H9 (cell line): ENCODE measurements around the gene MAP3K7CL. TPM values are rescaled to one million over a fixed set of nuclear protein-coding genes. Genes with fewer than 3 reads are reported as not detected.

Source experiments
- DNase-seq: peaks from one replicate; pipeline ENCODE4 v3.0.0-alpha.2; 2017
- H2AFZ ChIP-seq: one replicate; pipeline ENCODE4 v1.6.1; 2013; ENCODE audit warnings: mild to moderate bottlenecking, low read length, control low read depth, moderate library complexity
- H2AK5ac ChIP-seq: 2 replicates; pipeline ENCODE4 v1.6.1; 2013; ENCODE audit warnings: low read length, control low read depth, mixed read lengths; ENCODE audit not compliant: insufficient read length
- H2BK120ac ChIP-seq: one replicate; pipeline ENCODE4 v1.6.1; 2013; ENCODE audit warnings: low read depth, mild to moderate bottlenecking, low read length, control low read depth, inconsistent platforms; ENCODE audit not compliant: poor library complexity, severe bottlenecking
- H2BK12ac ChIP-seq: 2 replicates; pipeline ENCODE4 v1.6.1; 2013; ENCODE audit warnings: low read length, control low read depth, mixed read lengths, low read depth; ENCODE audit not compliant: insufficient read length
- H2BK15ac ChIP-seq: 2 replicates; pipeline ENCODE4 v1.6.1; 2013; ENCODE audit warnings: low read depth, low read length, control low read depth
- H2BK20ac ChIP-seq: one replicate; pipeline ENCODE4 v1.6.1; 2013; ENCODE audit warnings: low read depth, mild to moderate bottlenecking, low read length, control low read depth, inconsistent platforms; ENCODE audit not compliant: poor library complexity, severe bottlenecking
- H2BK5ac ChIP-seq: 2 replicates; pipeline ENCODE4 v1.6.1; 2013; ENCODE audit warnings: low read length, control low read depth, mixed read lengths; ENCODE audit not compliant: insufficient read length
- H3K14ac ChIP-seq: 2 replicates; pipeline ENCODE4 v1.6.1; 2013; ENCODE audit warnings: low read length, control low read depth; ENCODE audit not compliant: insufficient read depth
- H3K18ac ChIP-seq: 2 replicates; pipeline ENCODE4 v1.6.1; 2013; ENCODE audit warnings: low read depth, mild to moderate bottlenecking, mixed read lengths, low read length, control low read depth; ENCODE audit not compliant: insufficient read length
- H3K23ac ChIP-seq: 2 replicates; pipeline ENCODE4 v1.6.1; 2013; ENCODE audit warnings: low read length, control low read depth, mixed read lengths, low read depth; ENCODE audit not compliant: insufficient read length
- H3K23me2 ChIP-seq: 2 replicates; pipeline ENCODE4 v1.6.1; 2013; ENCODE audit warnings: low read depth, mild to moderate bottlenecking, mixed read lengths, low read length, control low read depth; ENCODE audit not compliant: insufficient read length, poor library complexity, severe bottlenecking
- H3K27ac ChIP-seq: 2 replicates; pipeline ENCODE4 v1.5.1; 2013; ENCODE audit warnings: low read length, control low read depth, mixed read lengths, low read depth; ENCODE audit not compliant: insufficient read length
- H3K27me3 ChIP-seq: 2 replicates; pipeline ENCODE4 v1.6.1; 2013; ENCODE audit warnings: low read length, control low read depth, inconsistent platforms; ENCODE audit not compliant: insufficient read depth
- H3K4ac ChIP-seq: 2 replicates; pipeline ENCODE4 v1.6.1; 2013; ENCODE audit warnings: low read depth, mild to moderate bottlenecking, control low read depth, inconsistent platforms, low read length, moderate library complexity
- H3K4me1 ChIP-seq: 2 replicates; pipeline ENCODE4 v1.6.1; 2013; ENCODE audit warnings: low read length, control low read depth, inconsistent platforms; ENCODE audit not compliant: insufficient read depth
- H3K4me2 ChIP-seq: 2 replicates; pipeline ENCODE4 v1.6.1; 2013; ENCODE audit warnings: low read length, control low read depth, mixed read lengths; ENCODE audit not compliant: insufficient read length, insufficient read depth
- H3K56ac ChIP-seq: 2 replicates; pipeline ENCODE4 v1.6.1; 2013; ENCODE audit warnings: low read depth, mild to moderate bottlenecking, mixed read lengths, low read length, control low read depth; ENCODE audit not compliant: insufficient read length
- H3K79me1 ChIP-seq: 2 replicates; pipeline ENCODE4 v1.6.1; 2013; ENCODE audit warnings: low read depth, mild to moderate bottlenecking, moderate library complexity, low read length, control low read depth, inconsistent platforms; ENCODE audit not compliant: insufficient read depth, poor library complexity, severe bottlenecking
- H3K79me2 ChIP-seq: 2 replicates; pipeline ENCODE4 v1.6.1; 2013; ENCODE audit warnings: low read length, control low read depth, inconsistent platforms; ENCODE audit not compliant: insufficient read depth
- H3K9ac ChIP-seq: 2 replicates; pipeline ENCODE4 v1.6.1; 2013; ENCODE audit warnings: low read length, control low read depth, mixed read lengths; ENCODE audit not compliant: insufficient read length; ENCODE audit errors: extremely low read depth
- H3K9me3 ChIP-seq: one replicate; pipeline ENCODE4 v1.6.1; 2013; ENCODE audit warnings: low read depth, low read length, inconsistent platforms; ENCODE audit not compliant: control insufficient read depth
- H3T11ph ChIP-seq: one replicate; pipeline ENCODE4 v1.6.1; 2013; ENCODE audit warnings: mild to moderate bottlenecking, low read length, control low read depth, inconsistent platforms
- H4K20me1 ChIP-seq: one replicate; pipeline ENCODE4 v1.6.1; 2013; ENCODE audit not compliant: control insufficient read depth, insufficient read length, insufficient read depth
- H4K5ac ChIP-seq: 2 replicates; pipeline ENCODE4 v1.6.1; 2013; ENCODE audit warnings: low read depth, mild to moderate bottlenecking, mixed read lengths, low read length, control low read depth; ENCODE audit not compliant: insufficient read length
- H4K8ac ChIP-seq: replicated peaks from 2 replicates; pipeline ENCODE4 v1.6.1; 2013; ENCODE audit warnings: low read length, control low read depth, mixed read lengths, low read depth; ENCODE audit not compliant: insufficient read length
- H4K91ac ChIP-seq: 2 replicates; pipeline ENCODE4 v1.6.1; 2013; ENCODE audit warnings: low read depth, mild to moderate bottlenecking, moderate library complexity, mixed read lengths, low read length, control low read depth; ENCODE audit not compliant: insufficient read length
- H3K27ac Mint-ChIP-seq, 3 experiments: 2 replicates in 2 of 3; 3 replicates in 1 of 3; pipeline ENCODE4 v1.8.0; 2020 to 2021; ENCODE audit warnings: mixed read lengths in 3 of 3, mild to moderate bottlenecking in 1 of 3, moderate library complexity in 1 of 3
- H3K27me3 Mint-ChIP-seq: 2 replicates; pipeline ENCODE4 v1.8.0; 2021; ENCODE audit warnings: low read depth, mild to moderate bottlenecking, moderate library complexity, mixed read lengths
- H3K36me3 Mint-ChIP-seq, 3 experiments: 2 replicates in 2 of 3; 3 replicates in 1 of 3; pipeline ENCODE4 v1.8.0; 2020 to 2021; ENCODE audit warnings: low read depth in 3 of 3, mixed read lengths in 3 of 3; ENCODE audit not compliant: insufficient read depth in 1 of 3
- H3K4me1 Mint-ChIP-seq, 2 experiments: 2 replicates each; pipeline ENCODE4 v1.8.0; 2020; ENCODE audit warnings: mixed read lengths in 2 of 2
- H3K4me3 Mint-ChIP-seq, 2 experiments: 2 replicates in 1 of 2; 3 replicates in 1 of 2; pipeline ENCODE4 v1.8.0; 2020 to 2021; ENCODE audit warnings: mild to moderate bottlenecking in 2 of 2, mixed read lengths in 2 of 2, moderate library complexity in 1 of 2
- H3K9me3 Mint-ChIP-seq, 2 experiments: 2 replicates in 1 of 2; 3 replicates in 1 of 2; pipeline ENCODE4 v1.8.0; 2020; ENCODE audit warnings: mild to moderate bottlenecking in 2 of 2, mixed read lengths in 2 of 2, moderate library complexity in 1 of 2
- CTCF ChIP-seq: fragments of 200-600 bp; sonication (generic); conservative IDR thresholded peaks from 3 replicates; pipeline ENCODE4 v1.8.0; 2021; ENCODE audit warnings: antibody characterized with exemption, mild to moderate bottlenecking
- WGBS: extraction: QIAGEN DNeasy Blood & Tissue Kit; methylation state at CpG from one replicate; pipeline ENCODE4 v1.1.7; 2013; ENCODE audit warnings: missing lambda C conversion rate, low lambda C conversion rate, mixed read lengths; ENCODE audit not compliant: insufficient read length; ENCODE audit errors: extremely low coverage; 5-methylcytosine and 5-hydroxymethylcytosine counted together
- total RNA-seq: library from RNA; stranded (reverse); gene quantifications from 2 replicates; pipeline ENCODE4 v1.2.1, GENCODE V29; 2021

MAP3K7CL gene
- total RNA-seq, 1 experiment from 2014 or later = not detected

GRCh38 chr21:29215709-29216108 lies 85.3 kb downstream of the MAP3K7CL start:
- no peak overlapping the region for H3K18ac ChIP-seq
- H4K5ac ChIP-seq = no peak overlapping the region
- H2BK12ac ChIP-seq = no peak overlapping the region
- H3K79me2 ChIP-seq = no peaks in the 10 kb centered on the region
- no peaks in the 10 kb centered on the region for H3K9me3 Mint-ChIP-seq
- H3K9ac ChIP-seq = no peak overlapping the region
- no peak overlapping the region for H3T11ph ChIP-seq
- no peak overlapping the region for H2AK5ac ChIP-seq
- no peak overlapping the region for H3K4me3 Mint-ChIP-seq
- no peaks in the 10 kb centered on the region; a peak in 1 of 4 replicates for H3K4me1 Mint-ChIP-seq
- H2BK20ac ChIP-seq = no peak overlapping the region
- no peak overlapping the region for H3K56ac ChIP-seq
- H3K9me3 ChIP-seq = no peaks in the 10 kb centered on the region
- H2BK15ac ChIP-seq = no peak overlapping the region
- WGBS = no CpG with 5 or more reads among the region's 2 CpGs
- H3K23ac ChIP-seq = no peak overlapping the region
- no peak overlapping the region for H2AFZ ChIP-seq
- no peaks in the 10 kb centered on the region for H4K20me1 ChIP-seq
- H4K91ac ChIP-seq = no peak overlapping the region
- no peak for TF ChIP-seq CTCF
- no peak overlapping the region for H3K27ac Mint-ChIP-seq
- no peak overlapping the region for H3K14ac ChIP-seq
- H4K8ac ChIP-seq = no peak overlapping the region
- H3K36me3 Mint-ChIP-seq = no peaks in the 10 kb centered on the region
- H2BK5ac ChIP-seq = no peak overlapping the region
- H3K27me3 ChIP-seq = no peaks in the 10 kb centered on the region
- no peak overlapping the region for H3K4me2 ChIP-seq
- no peaks in the 10 kb centered on the region for H3K79me1 ChIP-seq
- H3K27ac ChIP-seq = no peak overlapping the region
- no peak overlapping the region for H3K4ac ChIP-seq
- no peak overlapping the region for H2BK120ac ChIP-seq
- no peaks in the 10 kb centered on the region for H3K4me1 ChIP-seq
- H3K23me2 ChIP-seq = no peaks in the 10 kb centered on the region
- DNase-seq = no peak
- H3K27me3 Mint-ChIP-seq = no peaks in the 10 kb centered on the region; the same call in 1 of the 2 replicates
